Endothelial cell (in vitro differentiated cells): ENCODE results near the gene NT5C2. TPM values are rescaled to one million over a fixed set of nuclear protein-coding genes. Genes with fewer than 3 reads are reported as not detected.
A peak's percentile ranks its signal among the peaks of the same experiment; 100 is the strongest.
"Not testable (repeated sequence)": the region's sequence is repeated elsewhere in the genome, so short reads cannot be mapped to it uniquely, and the experiment has no call there.

Source experiments
- DNase-seq: peaks from one replicate; pipeline ENCODE4 v3.0.0; 2021; ENCODE audit warnings: low spot score
- H3K27ac Mint-ChIP-seq: one replicate; pipeline ENCODE4 v1.8.0; 2021; ENCODE audit warnings: mixed read lengths, inconsistent platforms; ENCODE audit not compliant: unreplicated experiment
- H3K27me3 Mint-ChIP-seq: one replicate; pipeline ENCODE4 v1.8.0; 2021; ENCODE audit warnings: mild to moderate bottlenecking, moderate library complexity, mixed read lengths, inconsistent platforms; ENCODE audit not compliant: unreplicated experiment
- H3K36me3 Mint-ChIP-seq: one replicate; pipeline ENCODE4 v1.8.0; 2021; ENCODE audit warnings: mild to moderate bottlenecking, low read depth, mixed read lengths, inconsistent platforms; ENCODE audit not compliant: unreplicated experiment
- H3K4me1 Mint-ChIP-seq: one replicate; pipeline ENCODE4 v1.8.0; 2021; ENCODE audit warnings: mild to moderate bottlenecking, mixed read lengths, inconsistent platforms; ENCODE audit not compliant: unreplicated experiment
- H3K4me3 Mint-ChIP-seq: one replicate; pipeline ENCODE4 v1.8.0; 2021; ENCODE audit warnings: mild to moderate bottlenecking, mixed read lengths, inconsistent platforms; ENCODE audit not compliant: unreplicated experiment
- H3K9me3 Mint-ChIP-seq: one replicate; pipeline ENCODE4 v1.8.0; 2021; ENCODE audit warnings: mixed read lengths, inconsistent platforms; ENCODE audit not compliant: unreplicated experiment
- total RNA-seq: library from RNA; stranded (reverse); fragmentation: NEBNext Ultra II Directional; extraction: Animal tissue kit (Norgen Biotek cat#: 25700); gene quantifications from one replicate; pipeline ENCODE4 v1.2.1, GENCODE V29; 2021; ENCODE audit not compliant: unreplicated experiment
- TF ChIP-seq, protein P1 (sequence below): fragments of 200-600 bp; sonication (generic); IDR thresholded peaks from one replicate; pipeline ENCODE4 v1.5.0; 2021; ENCODE audit warnings: antibody characterized with exemption; ENCODE audit not compliant: unreplicated experiment

NT5C2 gene
- total RNA-seq, 1 donor from 2014 or later: 88.2 TPM

DNA sequence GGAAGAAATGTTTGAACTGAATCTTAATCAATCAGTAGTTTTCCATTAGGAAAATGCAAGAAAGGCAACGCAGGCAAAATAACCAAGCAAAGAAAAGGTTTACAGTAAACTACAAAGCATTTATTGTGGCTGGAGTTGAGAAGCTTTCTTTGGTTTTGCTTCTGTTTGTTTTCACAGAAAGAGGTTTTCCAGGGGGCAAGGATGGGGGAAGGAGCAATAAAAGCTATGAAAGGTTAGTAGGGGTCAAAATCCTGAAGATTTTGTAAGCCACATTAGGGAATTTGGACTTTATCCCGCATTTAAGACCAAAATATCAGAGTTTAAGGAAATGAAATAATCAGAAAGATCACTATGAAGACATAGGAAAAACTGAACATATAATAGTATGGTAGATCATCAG is 51.1 kb downstream of the NT5C2 start:
- TF ChIP-seq, protein P1, sequence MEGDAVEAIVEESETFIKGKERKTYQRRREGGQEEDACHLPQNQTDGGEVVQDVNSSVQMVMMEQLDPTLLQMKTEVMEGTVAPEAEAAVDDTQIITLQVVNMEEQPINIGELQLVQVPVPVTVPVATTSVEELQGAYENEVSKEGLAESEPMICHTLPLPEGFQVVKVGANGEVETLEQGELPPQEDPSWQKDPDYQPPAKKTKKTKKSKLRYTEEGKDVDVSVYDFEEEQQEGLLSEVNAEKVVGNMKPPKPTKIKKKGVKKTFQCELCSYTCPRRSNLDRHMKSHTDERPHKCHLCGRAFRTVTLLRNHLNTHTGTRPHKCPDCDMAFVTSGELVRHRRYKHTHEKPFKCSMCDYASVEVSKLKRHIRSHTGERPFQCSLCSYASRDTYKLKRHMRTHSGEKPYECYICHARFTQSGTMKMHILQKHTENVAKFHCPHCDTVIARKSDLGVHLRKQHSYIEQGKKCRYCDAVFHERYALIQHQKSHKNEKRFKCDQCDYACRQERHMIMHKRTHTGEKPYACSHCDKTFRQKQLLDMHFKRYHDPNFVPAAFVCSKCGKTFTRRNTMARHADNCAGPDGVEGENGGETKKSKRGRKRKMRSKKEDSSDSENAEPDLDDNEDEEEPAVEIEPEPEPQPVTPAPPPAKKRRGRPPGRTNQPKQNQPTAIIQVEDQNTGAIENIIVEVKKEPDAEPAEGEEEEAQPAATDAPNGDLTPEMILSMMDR: no peak
- Mint-ChIP-seq H3K4me3 (no peak overlapping the region), H3K4me1 (no peaks in the 10 kb centered on the region)

DNA sequence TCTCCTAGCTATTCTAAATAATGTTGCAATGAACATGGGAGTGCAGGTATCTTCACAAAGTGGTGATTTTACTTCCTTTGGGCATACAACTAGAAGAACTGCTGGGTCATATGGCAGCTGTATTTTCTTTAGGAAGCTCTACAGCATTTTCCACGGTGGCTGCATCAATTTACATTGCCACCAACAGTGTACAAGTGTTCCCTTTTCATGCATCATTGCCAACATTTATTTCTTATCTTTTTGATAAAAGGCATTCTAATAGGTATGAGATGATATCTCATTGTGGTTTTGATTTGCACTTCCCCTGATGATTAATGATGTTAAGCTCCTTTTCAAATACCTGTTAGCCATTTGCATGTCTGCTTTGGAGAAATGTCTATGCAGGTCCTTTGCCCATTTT is 52.6 kb downstream of the NT5C2 start:
- Mint-ChIP-seq H3K4me3 (no peak overlapping the region), H3K36me3 (peaks cover 30% of the 10 kb centered on the region), H3K4me1 (no peaks in the 10 kb centered on the region), H3K27ac (no peak overlapping the region), H3K9me3 (no peaks in the 10 kb centered on the region), H3K27me3 (no peaks in the 10 kb centered on the region)
- TF ChIP-seq, protein P1: no peak
- DNase-seq: no peak

More for the DNA sequence above, 51.1 kb downstream of the NT5C2 start:
- Mint-ChIP-seq H3K27ac (no peak overlapping the region), H3K27me3 (no peaks in the 10 kb centered on the region), H3K36me3 (peaks cover 22% of the 10 kb centered on the region), H3K9me3 (no peaks in the 10 kb centered on the region)
- DNase-seq: no peak

DNA sequence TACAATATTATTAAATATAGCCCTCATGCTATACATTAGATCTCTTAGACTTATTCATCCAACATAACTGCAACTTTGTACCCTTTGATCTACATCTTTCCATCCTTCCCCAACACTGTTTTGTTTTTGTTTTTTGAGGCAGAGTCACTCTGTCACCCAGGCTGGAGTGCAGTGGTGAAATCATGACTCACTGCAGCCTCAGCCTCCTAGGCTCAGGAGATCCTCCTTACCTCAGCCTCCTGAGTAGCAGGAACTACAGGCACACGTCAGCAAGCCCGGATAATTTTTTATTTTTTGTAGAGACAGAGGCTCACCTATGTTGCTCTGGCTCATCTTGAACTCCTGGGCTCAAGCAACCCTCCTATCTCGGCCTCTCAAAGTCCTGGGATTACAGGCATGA is 53.3 kb downstream of the NT5C2 start:
- Mint-ChIP-seq H3K9me3 (no peaks in the 10 kb centered on the region), H3K36me3 (peaks cover 37% of the 10 kb centered on the region), H3K4me1 (no peaks in the 10 kb centered on the region), H3K27ac (no peak overlapping the region), H3K27me3 (no peaks in the 10 kb centered on the region), H3K4me3 (no peak overlapping the region)
- no peak for DNase-seq
- TF ChIP-seq, protein P1: no peak

DNA sequence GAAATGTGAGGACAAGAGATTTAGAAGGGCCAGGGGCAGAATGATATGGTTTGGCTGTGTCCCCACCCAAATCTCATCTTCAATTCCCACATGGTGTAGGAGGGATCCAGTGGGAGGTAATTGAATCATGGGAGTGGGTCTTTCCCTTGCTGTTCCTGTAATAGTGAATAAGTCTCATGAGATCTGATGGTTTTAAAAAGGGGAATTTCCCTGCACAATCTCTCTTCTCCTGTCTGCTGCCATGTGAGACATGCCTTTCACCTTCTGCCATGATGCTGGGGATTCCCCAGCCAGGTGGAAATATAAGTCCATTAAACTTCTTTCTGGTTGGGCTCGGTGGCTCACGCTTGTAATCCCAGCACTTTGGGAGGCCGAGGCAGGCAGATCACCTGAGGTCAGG is 57.9 kb downstream of the NT5C2 start:
- Mint-ChIP-seq H3K4me3 (peak overlapping the region; percentile 87), H3K36me3 (peaks cover 63% of the 10 kb centered on the region)
- DNase-seq, H3K4me1 Mint-ChIP-seq, H3K27me3 Mint-ChIP-seq, H3K9me3 Mint-ChIP-seq, H3K27ac Mint-ChIP-seq: not testable (repeated sequence)

DNA sequence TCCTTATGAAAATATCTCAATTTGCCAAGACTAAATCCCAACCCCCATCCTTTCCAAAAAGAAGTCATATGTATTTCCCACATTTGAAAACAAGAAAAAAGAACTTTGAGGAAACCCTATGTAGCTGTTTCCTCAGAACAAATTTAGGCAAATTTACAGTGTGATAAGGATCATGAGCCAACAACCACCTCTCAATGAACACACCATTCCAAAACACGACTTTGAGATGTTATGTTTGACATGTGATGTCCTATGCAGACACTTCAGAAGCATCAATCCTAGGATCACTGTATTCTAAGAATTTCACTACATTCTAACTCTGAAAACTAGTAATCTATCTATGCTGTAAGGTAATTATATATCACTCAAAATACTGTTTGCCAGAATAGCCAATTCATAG is 62.2 kb downstream of the NT5C2 start:
- Mint-ChIP-seq H3K36me3 (peaks cover 50% of the 10 kb centered on the region), H3K27me3 (no peaks in the 10 kb centered on the region), H3K4me3 (peak overlapping the region; percentile 75), H3K4me1 (no peaks in the 10 kb centered on the region), H3K9me3 (no peaks in the 10 kb centered on the region), H3K27ac (no peak overlapping the region)
- DNase-seq: no peak
- TF ChIP-seq, protein P1: no peak

DNA sequence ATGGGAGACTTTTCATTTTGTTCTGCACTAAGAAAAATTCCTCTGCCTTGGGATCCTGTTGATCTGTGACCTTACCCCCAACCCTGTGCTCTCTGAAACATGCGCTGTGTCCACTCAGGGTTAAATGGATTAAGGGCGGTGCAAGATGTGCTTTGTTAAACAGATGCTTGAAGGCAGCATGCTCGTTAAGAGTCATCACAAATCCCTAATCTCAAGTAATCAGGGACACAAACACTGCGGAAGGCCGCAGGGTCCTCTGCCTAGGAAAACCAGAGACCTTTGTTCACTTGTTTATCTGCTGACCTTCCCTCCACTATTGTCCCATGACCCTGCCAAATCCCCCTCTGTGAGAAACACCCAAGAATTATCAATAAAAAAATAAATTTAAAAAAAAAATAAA is 62.9 kb downstream of the NT5C2 start:
- H3K27me3 Mint-ChIP-seq, H3K9me3 Mint-ChIP-seq, H3K4me1 Mint-ChIP-seq, H3K4me3 Mint-ChIP-seq, H3K27ac Mint-ChIP-seq, DNase-seq: not testable (repeated sequence)
- peaks cover 47% of the 10 kb centered on the region for H3K36me3 Mint-ChIP-seq
